Fibroblast of pulmonary artery (primary cell): Measurements from ENCODE around the gene TAL1.
A peak's percentile ranks its signal among the peaks of the same experiment; 100 is the strongest.
"Not testable (repeated sequence)": the region's sequence is repeated elsewhere in the genome, so short reads cannot be mapped to it uniquely, and the experiment has no call there.

Experiments
- DNase-seq: peaks from one replicate; pipeline ENCODE4 v3.0.0-alpha.2; 2010; ENCODE audit warnings: low read depth
- H3K4me3 ChIP-seq: replicated peaks from 2 replicates; pipeline ENCODE4 v1.5.1; 2011; ENCODE audit warnings: low read depth, mild to moderate bottlenecking, control low read depth, low read length, moderate library complexity
- TF ChIP-seq, protein P1 (sequence below): IDR thresholded peaks from 2 replicates; pipeline ENCODE4 v1.5.1; 2011; ENCODE audit warnings: mild to moderate bottlenecking, control low read depth, low read length, inconsistent platforms; ENCODE audit errors: missing control alignments

TAL1 gene

DNA sequence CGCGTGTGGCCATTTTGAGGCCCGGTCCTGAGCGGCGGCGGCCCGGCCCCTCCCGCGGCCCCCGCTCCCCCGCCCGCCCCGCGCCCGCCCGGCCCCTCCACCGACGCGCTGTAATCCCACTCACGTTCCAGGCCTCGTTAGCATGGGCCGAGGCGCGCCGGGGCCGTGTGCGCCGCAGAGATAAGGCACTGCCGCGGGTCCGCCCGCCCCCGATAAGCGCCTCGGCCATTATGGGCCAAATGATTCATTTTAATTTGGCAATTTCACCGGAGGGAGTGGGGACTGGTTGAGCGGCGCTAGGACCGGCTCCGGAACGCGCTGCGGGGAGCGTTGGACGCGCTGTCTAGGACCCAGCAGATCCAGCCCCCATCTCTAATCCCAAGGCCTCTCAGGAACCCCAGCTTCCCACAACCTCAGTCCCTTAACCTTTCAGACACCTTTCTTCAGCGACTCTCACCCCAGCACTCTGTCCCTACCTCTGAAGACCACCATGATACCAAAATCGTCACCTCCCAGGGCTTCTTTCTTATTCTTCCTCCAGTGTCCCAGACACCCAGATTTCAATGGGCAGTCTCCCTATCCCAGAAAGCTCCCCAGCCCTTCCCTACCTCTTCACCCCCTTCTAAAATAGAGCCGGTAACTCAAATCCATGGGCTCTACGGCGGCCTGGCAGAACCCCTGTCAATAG lies at the start of gene TAL1:
TSS of gene TAL1 (minus strand) at position 39 of the 688 bp plus-strand sequence. CDS start 6,337 bp downstream, outside the sequence.
- TF ChIP-seq, protein P1, sequence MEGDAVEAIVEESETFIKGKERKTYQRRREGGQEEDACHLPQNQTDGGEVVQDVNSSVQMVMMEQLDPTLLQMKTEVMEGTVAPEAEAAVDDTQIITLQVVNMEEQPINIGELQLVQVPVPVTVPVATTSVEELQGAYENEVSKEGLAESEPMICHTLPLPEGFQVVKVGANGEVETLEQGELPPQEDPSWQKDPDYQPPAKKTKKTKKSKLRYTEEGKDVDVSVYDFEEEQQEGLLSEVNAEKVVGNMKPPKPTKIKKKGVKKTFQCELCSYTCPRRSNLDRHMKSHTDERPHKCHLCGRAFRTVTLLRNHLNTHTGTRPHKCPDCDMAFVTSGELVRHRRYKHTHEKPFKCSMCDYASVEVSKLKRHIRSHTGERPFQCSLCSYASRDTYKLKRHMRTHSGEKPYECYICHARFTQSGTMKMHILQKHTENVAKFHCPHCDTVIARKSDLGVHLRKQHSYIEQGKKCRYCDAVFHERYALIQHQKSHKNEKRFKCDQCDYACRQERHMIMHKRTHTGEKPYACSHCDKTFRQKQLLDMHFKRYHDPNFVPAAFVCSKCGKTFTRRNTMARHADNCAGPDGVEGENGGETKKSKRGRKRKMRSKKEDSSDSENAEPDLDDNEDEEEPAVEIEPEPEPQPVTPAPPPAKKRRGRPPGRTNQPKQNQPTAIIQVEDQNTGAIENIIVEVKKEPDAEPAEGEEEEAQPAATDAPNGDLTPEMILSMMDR = no peak
- no peak for DNase-seq
- H3K4me3 ChIP-seq = peak within 1 kb of the TSS; percentile 38

DNA sequence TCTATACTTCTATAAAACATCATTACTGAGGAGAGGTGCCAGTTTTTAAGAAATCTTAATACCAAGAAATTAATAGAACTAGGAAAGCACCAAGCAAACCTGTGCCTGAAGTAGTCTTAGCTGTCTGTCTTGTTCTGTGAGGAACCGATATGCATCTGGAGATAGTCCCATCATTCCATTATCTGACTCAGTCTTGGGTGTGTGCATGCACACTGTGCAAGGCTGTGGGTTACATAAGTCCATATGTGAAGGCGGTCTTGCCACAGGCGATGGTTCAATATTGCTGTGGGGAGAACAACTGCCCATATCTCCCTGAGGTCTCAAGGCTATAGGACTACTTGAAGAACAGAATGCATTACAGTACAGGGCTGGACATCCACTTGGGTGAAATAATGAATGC lies 48.1 kb upstream of the TAL1 start:
- TF ChIP-seq, protein P1 = no peak
- no peak overlapping the region for H3K4me3 ChIP-seq
- DNase-seq = no peak

DNA sequence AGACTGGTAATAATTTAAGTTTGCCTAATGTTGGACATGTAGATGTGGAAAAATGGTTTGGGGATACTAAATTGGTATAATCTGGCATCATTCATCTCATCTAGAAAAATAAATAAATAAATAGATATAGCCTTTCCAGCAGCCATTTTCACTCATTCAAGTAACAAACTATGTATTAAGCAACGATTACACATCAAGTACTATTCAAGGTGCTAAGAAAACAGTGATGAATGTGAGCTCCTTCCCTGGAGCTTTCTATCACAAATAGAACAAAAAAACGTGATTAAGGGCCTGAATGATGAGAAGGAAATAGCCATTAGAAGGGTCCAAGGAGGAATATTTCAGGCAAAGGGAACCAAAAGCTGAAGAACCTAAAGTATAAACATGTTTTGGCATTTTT lies 44.8 kb upstream of the TAL1 start:
- TF ChIP-seq, protein P1 = no peak
- H3K4me3 ChIP-seq = no peak overlapping the region
- no peak for DNase-seq

DNA sequence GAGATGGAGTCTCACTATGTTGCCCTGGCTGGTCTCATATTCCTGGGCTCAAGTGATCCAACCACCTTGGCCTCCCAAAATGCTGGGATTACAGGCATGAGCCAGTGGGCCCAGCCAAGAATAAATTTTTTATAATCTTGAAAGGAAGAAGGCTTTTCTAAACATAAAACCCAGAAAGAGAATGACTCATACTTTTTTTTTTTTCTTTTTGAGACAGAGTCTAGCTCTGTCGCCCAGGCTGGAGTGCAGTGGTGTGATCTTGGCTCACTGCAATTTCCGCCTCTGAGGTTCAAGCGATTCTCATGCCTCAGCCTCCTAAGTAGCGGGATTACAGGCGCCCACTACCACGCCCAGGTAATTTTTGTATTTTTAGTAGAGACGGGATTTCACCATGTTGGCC lies 43.8 kb upstream of the TAL1 start:
- H3K4me3 ChIP-seq = not testable (repeated sequence)
- DNase-seq = peak; percentile 7

DNA sequence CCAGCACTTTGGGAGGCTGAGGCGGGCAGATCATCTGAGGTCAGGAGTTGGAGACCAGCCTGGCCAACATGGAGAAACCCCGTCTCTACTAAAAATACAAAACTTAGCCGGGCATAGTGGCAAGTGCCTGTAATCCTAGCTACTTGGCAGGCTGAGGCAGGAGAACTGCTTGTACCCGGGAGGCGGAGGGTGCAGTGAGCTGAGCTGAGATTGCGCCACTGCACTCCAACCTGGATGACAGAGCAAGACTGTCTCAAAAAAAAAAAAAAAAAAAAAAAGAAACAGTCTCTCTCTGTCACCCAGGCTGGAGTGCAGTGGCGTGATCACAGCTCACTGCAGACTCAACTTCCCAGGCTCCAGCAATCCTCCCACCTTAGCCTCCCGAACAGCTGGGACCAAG lies 33.5 kb upstream of the TAL1 start:
- not testable (repeated sequence) for H3K4me3 ChIP-seq, DNase-seq

DNA sequence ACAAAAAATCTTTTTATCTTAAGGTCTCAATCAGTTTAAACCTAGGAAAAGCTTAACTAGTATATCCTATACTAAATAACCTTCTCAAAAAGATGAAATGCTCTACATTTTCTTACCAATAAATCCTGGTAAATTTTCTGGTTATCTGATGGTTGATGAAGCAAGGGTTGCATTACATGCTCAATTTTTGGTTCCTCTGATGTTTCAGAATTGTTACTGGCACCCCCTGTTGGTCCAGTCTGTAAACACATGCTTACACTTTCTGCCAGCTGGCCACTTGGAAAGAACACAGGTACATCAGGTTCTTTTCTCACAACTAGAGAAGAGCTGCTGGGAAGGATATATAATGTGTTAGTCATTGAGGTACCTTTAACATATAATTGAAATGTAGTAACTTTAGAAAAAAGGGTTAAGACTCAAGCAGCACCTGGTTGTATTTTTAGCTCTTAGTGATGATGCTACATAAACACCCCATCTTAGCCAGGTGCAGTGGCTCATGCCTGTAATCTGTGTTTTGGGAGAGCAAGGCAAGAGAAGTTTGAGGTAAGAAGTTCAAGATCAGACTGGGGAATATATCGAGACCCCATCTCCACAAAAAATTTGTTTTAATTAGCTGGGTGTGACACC lies 30.9 kb upstream of the TAL1 start:
- peak; percentile 75 for DNase-seq
- no peak overlapping the region for H3K4me3 ChIP-seq
- TF ChIP-seq, protein P1 = peak; percentile 84

DNA sequence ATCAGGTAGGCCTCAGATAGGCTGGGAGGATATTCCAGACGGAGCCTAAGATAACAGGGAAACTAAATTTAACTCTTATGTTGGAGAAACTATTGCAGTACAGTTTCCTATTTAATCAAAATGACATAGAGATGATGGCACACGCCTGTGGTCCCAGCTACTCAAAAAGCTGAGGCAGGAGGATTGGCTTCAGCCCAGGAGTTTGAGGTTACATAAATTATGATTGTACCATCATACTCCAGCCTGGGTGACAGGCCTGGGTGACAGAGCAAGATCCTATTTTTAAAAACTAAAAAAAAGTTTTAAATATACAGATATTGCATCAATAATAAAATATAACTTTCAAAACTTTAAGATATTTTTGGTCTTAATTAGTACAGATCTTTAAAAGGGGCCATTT lies 25.2 kb upstream of the TAL1 start:
- no peak overlapping the region for H3K4me3 ChIP-seq
- DNase-seq = no peak
- TF ChIP-seq, protein P1 = no peak

DNA sequence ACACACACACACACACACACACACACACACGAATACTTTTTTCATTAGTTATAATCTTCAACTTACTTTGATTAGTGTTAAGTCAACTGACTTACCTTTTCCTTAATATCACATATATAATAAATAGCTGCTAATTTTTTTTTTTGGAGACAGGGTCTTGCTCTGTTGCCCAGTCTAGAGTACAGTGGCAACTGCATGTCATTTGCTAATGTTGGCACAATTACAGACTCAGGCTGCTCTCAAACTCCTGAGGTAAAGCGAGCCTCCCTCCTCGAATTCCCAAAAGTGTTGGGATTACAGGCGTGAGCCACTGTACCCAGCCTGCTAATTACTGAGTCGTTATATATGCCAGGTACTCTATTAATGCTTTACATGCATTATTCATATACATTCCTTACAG lies 20.8 kb upstream of the TAL1 start:
- TF ChIP-seq, protein P1 = no peak
- DNase-seq = no peak

More for the DNA sequence above, 20.8 kb upstream of the TAL1 start:
- no peak overlapping the region for H3K4me3 ChIP-seq
